ENCODE data around the gene COL12A1. TPM values are rescaled to one million over a fixed set of nuclear protein-coding genes. Genes with fewer than 3 reads are reported as not detected.
A peak's percentile ranks its signal among the peaks of the same experiment; 100 is the strongest.

Gene COL12A1
- total and polyA plus RNA-seq, 11 donors: 3.1 to 26.8 (median 18.5) TPM

- no peaks in the 10 kb centered on the region for H3K9me3 ChIP-seq
- DNase-seq (no peak), ATAC-seq (no peak)
- no peak overlapping the region for H3K4me3 ChIP-seq
- H3K4me1 ChIP-seq: no peaks in the 10 kb centered on the region
- TF ChIP-seq CTCF (IDR thresholded peaks at IDR 0.05): no peak
- TF ChIP-seq POLR2A (IDR thresholded peaks at IDR 0.05): no peak
- no peaks in the 10 kb centered on the region for H3K27me3 ChIP-seq
- no peaks in the 10 kb centered on the region for H3K36me3 ChIP-seq
- intact Hi-C loops (cut with DNase I): no loop called here
- WGBS, 4 donors: 35 to 50% (median 46%) methylated on average over 2 of the region's 2 CpGs
- no peak overlapping the region for H3K27ac ChIP-seq
These were observed 128.2 kb downstream of the COL12A1 start for GRCh38 chr6:75077701-75078100.

- Histone ChIP-seq H3K27me3 (no peaks in the 10 kb centered on the region), H3K4me3 (no peak overlapping the region), H3K4me1 (no peaks in the 10 kb centered on the region), H3K36me3 (no peaks in the 10 kb centered on the region), H3K27ac (no peak overlapping the region), H3K9me3 (peaks cover 0 to 6% (median 0%) of the 10 kb centered on the region in 12 donors)
- ATAC-seq: no peak
- peak in 1 of 5 donors; percentile 25 for DNase-seq
- no peak for TF ChIP-seq CTCF (IDR thresholded peaks at IDR 0.05)
- TF ChIP-seq POLR2A (IDR thresholded peaks at IDR 0.05): no peak
- intact Hi-C loops (cut with DNase I): no loop called here
- 74 to 83% (median 80%) methylated on average over 5 of the region's 5 CpGs for WGBS, 4 donors
These were observed 129.8 kb downstream of the COL12A1 start for GRCh38 chr6:75076009-75076408.

DNA sequence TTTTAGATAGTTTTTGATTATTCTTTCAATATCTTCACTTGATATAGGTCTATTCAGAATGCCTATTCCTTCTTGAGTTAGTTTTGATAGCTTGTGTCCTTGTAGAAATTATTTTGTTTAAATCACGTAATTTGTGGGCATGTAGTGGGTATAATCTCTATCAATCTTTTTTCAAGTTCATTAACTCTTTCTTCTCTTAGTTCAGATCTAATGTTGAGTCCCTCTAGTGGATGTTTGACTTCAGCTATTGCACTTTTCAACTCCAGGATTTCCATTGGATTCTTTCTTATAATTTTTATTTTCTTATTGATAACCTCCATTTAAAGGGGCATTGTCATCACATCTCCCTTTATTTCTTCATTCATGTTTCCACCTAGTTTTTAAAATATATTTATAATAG is 135.6 kb downstream of the COL12A1 start:
- Histone ChIP-seq H3K36me3 (no peaks in the 10 kb centered on the region), H3K4me3 (no peak overlapping the region), H3K27me3 (no peaks in the 10 kb centered on the region), H3K27ac (no peak overlapping the region), H3K4me1 (peaks cover 0 to 4% (median 0%) of the 10 kb centered on the region in 12 donors), H3K9me3 (peaks cover 0 to 35% (median 0%) of the 10 kb centered on the region in 12 donors)
- ATAC-seq (no peak), DNase-seq (no peak)
- no peak for TF ChIP-seq CTCF (IDR thresholded peaks at IDR 0.05)
- no peak for TF ChIP-seq POLR2A (IDR thresholded peaks at IDR 0.05)
- intact Hi-C loops (cut with DNase I): no loop called here
- WGBS, 4 donors: 77 to 89% (median 82%) methylated on average over 1 of the region's 1 CpG

DNA sequence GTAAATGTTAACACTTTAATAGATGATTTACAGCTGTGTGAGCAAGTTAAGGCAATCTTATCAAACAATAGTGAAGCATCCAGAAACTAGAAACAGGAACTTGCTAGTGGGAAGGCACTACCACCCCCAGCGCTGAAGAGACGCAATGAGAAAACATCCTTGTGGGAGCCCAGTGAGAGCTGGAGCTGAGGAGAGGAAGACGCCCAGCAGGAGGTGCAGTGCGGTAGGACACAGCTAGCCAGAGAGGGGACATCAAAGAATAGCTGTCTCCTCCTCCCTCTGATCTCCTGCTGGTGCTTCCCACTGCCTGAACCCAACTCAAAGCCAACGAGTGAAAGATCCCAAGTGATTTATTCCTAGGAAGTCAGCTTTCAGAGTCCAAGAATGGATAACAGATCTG is 140.3 kb downstream of the COL12A1 start:
- intact Hi-C loops (cut with DNase I): no loop called here
- H3K27me3 ChIP-seq: no peaks in the 10 kb centered on the region
- no peaks in the 10 kb centered on the region for H3K36me3 ChIP-seq
- DNase-seq (peak in 2 of 5 donors; percentile 19 to 38), ATAC-seq (peak in 2 of 4 donors; percentile 20 to 54)
- whole genome bisulfite sequencing, 4 donors: 15 to 21% (median 17%) methylated on average over 5 of the region's 5 CpGs
- H3K4me3 ChIP-seq: no peak overlapping the region
- TF ChIP-seq CTCF (IDR thresholded peaks at IDR 0.05) (peak in 3 of 12 donors; percentile 22 to 33 (median 31)), POLR2A (IDR thresholded peaks at IDR 0.05) (no peak)
- no peak overlapping the region for H3K27ac ChIP-seq
- peaks cover 0 to 25% (median 0%) of the 10 kb centered on the region in 12 donors for H3K9me3 ChIP-seq
- H3K4me1 ChIP-seq: peaks cover 0 to 4% (median 0%) of the 10 kb centered on the region in 12 donors
